Mononuclear cell (primary cell): ENCODE results near the gene TRMT10A. TPM values are rescaled to one million over a fixed set of nuclear protein-coding genes. Genes with fewer than 3 reads are reported as not detected.

Source experiments
- H3K27me3 ChIP-seq: 2 replicates; pipeline ENCODE4 v1.6.0; 2011; ENCODE audit warnings: low read length, control low read depth; ENCODE audit not compliant: insufficient read depth
- H3K4me1 ChIP-seq: 2 replicates; pipeline ENCODE4 v1.5.1; 2011; ENCODE audit warnings: mild to moderate bottlenecking, low read length, control low read depth; ENCODE audit not compliant: insufficient read depth
- H3K4me3 ChIP-seq: 2 replicates; pipeline ENCODE4 v1.5.1; 2011; ENCODE audit warnings: mild to moderate bottlenecking, low read length, moderate library complexity
- H3K9me3 ChIP-seq: 2 replicates; pipeline ENCODE4 v1.5.1; 2011; ENCODE audit warnings: low read depth, mild to moderate bottlenecking, control low read depth, low read length
- total RNA-seq: library from RNA; depleted of rRNA; stranded (reverse); fragments of >200 nt; gene quantifications from one replicate; pipeline ENCODE4 v1.2.3, GENCODE V29; 2012

The TRMT10A gene
- total RNA-seq, 1 donor, result 1.8 TPM

GRCh38 chr4:99510721-99511120 lies 53.1 kb downstream of the TRMT10A start, which contains the start of gene C4orf17:
Gene C4orf17 (plus strand): TSS chr4:99511021. CDS start chr4:99513082, 2,061 bp downstream.
- Histone ChIP-seq H3K27me3 (no peaks in the 10 kb centered on the region), H3K9me3 (no peaks in the 10 kb centered on the region), H3K4me3 (no peak within 1 kb of the TSS), H3K4me1 (peaks cover 6% of the 10 kb centered on the region)

- H3K27me3 ChIP-seq, result no peaks in the 10 kb centered on the region
Measured at GRCh38 chr4:99507762-99508161, 56.1 kb downstream of the TRMT10A start.

GRCh38 chr4:99507349-99507748 lies 56.5 kb downstream of the TRMT10A start:
- H3K27me3 ChIP-seq, result no peaks in the 10 kb centered on the region
- peaks cover 6% of the 10 kb centered on the region for H3K4me1 ChIP-seq
- H3K9me3 ChIP-seq, result no peaks in the 10 kb centered on the region
- H3K4me3 ChIP-seq, result no peak overlapping the region

More at GRCh38 chr4:99507762-99508161, 56.1 kb downstream of the TRMT10A start:
- Histone ChIP-seq H3K4me3 (no peak overlapping the region), H3K9me3 (no peaks in the 10 kb centered on the region), H3K4me1 (peaks cover 6% of the 10 kb centered on the region)

- Histone ChIP-seq H3K27me3 (no peaks in the 10 kb centered on the region), H3K9me3 (no peaks in the 10 kb centered on the region), H3K4me3 (no peak overlapping the region), H3K4me1 (peaks cover 6% of the 10 kb centered on the region)
Measured at GRCh38 chr4:99506781-99507180, 57.1 kb downstream of the TRMT10A start.

GRCh38 chr4:99504804-99505502 lies 58.9 kb downstream of the TRMT10A start:
- H3K27me3 ChIP-seq, result no peaks in the 10 kb centered on the region
- H3K4me3 ChIP-seq, result no peak overlapping the region
- no peaks in the 10 kb centered on the region for H3K9me3 ChIP-seq
- H3K4me1 ChIP-seq, result peaks cover 6% of the 10 kb centered on the region

Other genes starting within 250 kb of the TRMT10A start
- not detected for gene ADH1B, start 242.6 kb downstream of the TRMT10A start, total RNA-seq
- gene ADH1C, start 211.3 kb downstream of the TRMT10A start, total RNA-seq, result not detected
- gene ADH7, start 128.7 kb downstream of the TRMT10A start, total RNA-seq, result not detected
- gene C4orf17, start 53.0 kb downstream of the TRMT10A start, total RNA-seq, result not detected
- 0.63 TPM for gene MTTP, start 10.8 kb upstream of the TRMT10A start, total RNA-seq
- not detected for gene C4orf54, start 93.8 kb upstream of the TRMT10A start, total RNA-seq